Measurements from ENCODE around the gene MRPL33.

The MRPL33 gene

DNA sequence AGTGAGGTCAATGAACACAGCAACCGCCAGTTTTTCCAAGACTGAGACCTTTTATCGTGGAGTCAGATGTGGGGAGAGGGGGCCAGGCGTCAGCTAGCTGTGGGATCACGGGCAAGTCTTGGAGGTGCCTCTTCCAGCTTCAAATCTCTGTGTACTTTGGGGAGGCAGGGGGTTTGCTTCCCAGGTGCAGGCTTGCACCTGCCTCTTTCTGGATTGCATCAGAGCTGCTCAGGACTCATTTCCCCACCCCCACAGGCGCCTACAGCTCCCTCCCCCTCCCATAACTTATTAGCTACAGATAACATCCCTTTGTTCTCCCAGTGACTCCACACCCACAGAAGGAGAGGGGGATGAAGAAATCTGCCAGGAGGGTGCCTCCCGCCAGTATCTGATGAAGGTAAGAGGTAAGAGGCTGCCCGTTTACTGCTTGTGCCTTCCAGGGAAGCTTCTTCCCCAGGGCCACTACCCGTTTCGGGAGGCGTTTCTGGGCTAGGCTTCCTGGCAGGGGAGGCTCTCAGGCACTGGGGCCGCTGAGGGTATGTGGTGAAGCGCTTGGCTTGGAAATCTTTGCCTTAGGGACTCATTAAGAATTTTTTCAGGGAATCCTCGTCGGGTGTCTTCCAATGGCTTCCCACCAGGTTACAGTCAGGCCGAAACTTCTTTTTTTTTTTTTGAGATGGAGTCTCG is 18.8 kb upstream of the MRPL33 start:
- no peak overlapping the region for H3K4me3 ChIP-seq (ENCODE audit: control insufficient read depth, low read depth, low read length)
- DNase-seq (ENCODE audit: low read depth): no peak
- TF ChIP-seq, protein P1, sequence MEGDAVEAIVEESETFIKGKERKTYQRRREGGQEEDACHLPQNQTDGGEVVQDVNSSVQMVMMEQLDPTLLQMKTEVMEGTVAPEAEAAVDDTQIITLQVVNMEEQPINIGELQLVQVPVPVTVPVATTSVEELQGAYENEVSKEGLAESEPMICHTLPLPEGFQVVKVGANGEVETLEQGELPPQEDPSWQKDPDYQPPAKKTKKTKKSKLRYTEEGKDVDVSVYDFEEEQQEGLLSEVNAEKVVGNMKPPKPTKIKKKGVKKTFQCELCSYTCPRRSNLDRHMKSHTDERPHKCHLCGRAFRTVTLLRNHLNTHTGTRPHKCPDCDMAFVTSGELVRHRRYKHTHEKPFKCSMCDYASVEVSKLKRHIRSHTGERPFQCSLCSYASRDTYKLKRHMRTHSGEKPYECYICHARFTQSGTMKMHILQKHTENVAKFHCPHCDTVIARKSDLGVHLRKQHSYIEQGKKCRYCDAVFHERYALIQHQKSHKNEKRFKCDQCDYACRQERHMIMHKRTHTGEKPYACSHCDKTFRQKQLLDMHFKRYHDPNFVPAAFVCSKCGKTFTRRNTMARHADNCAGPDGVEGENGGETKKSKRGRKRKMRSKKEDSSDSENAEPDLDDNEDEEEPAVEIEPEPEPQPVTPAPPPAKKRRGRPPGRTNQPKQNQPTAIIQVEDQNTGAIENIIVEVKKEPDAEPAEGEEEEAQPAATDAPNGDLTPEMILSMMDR (conservative IDR thresholded peaks at IDR 0.05; ENCODE audit: control insufficient read depth, insufficient read depth, low read depth, low read length): no peak

DNA sequence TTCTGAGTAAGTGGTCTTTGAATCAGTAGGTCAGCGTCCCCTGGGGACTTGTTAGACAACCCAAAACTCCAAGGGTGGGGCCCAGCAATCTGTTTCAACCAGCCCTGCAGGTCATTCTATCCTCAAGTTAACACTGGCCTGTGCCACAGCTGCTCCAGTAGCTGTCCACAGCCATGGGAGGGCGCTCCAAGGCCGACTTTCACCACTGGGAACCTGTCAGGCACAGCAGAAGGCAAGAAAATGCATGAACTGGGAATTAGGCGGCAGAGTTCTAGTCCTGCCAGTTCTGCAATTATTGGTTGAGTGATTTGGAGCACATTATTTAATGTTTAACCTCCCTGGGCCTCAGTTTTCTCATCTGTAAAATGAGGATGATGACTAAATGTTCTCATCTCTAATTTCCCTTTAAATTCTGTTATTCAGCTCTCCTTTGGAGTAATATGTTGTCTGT is 17.4 kb upstream of the MRPL33 start:
- H3K4me3 ChIP-seq (ENCODE audit: control insufficient read depth, low read depth, low read length): no peak overlapping the region
- DNase-seq (ENCODE audit: low read depth): peak; percentile 82
- TF ChIP-seq, protein P1 (conservative IDR thresholded peaks at IDR 0.05; ENCODE audit: control insufficient read depth, insufficient read depth, low read depth, low read length): peak; percentile 98

DNA sequence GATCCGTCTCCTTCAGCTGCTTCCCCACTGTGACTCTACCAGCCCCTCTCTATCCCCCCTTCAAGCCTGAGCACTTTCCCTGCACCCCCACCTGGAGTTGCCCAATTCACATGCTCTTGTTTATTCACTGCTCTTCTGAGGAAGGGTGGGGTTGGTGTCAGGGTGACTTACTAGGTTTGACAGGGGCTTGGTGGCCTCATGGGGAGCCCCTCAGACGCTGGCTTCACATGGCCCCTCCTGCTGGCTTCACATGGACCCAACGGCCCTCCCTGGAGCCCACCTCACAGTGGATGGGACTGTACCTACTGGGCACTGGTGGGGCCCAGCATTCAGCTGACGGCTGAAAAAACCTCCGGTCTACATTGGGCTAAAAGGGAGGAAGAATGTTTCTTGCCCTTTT is 16.7 kb upstream of the MRPL33 start:
- no peak for DNase-seq (ENCODE audit: low read depth)

DNA sequence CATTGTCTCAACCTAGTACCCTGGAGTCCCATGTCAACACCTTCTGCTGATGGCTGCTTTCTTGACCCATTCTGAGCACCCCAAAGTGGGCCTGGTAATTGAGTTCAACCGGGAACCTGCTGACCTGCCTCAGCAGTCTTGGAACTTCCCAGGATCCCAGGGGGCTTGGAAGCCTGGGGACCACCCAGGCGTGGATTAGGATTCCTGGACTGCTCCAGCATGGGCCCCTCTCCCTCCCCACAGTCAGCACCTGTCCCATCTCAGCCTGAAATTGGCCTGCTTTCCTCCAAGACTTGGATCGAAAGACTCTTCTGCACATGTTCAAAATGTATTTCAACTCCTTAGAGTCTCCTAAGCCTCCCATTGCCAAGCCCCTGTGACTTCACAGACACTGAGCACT is 15.4 kb upstream of the MRPL33 start:
- no peak overlapping the region for H3K4me3 ChIP-seq (ENCODE audit: control insufficient read depth, low read depth, low read length)
- TF ChIP-seq, protein P1 (conservative IDR thresholded peaks at IDR 0.05; ENCODE audit: control insufficient read depth, insufficient read depth, low read depth, low read length): no peak
- no peak for DNase-seq (ENCODE audit: low read depth)

More for the DNA sequence above, 16.7 kb upstream of the MRPL33 start:
- TF ChIP-seq, protein P1 (conservative IDR thresholded peaks at IDR 0.05; ENCODE audit: control insufficient read depth, insufficient read depth, low read depth, low read length): no peak
- H3K4me3 ChIP-seq (ENCODE audit: control insufficient read depth, low read depth, low read length): no peak overlapping the region

DNA sequence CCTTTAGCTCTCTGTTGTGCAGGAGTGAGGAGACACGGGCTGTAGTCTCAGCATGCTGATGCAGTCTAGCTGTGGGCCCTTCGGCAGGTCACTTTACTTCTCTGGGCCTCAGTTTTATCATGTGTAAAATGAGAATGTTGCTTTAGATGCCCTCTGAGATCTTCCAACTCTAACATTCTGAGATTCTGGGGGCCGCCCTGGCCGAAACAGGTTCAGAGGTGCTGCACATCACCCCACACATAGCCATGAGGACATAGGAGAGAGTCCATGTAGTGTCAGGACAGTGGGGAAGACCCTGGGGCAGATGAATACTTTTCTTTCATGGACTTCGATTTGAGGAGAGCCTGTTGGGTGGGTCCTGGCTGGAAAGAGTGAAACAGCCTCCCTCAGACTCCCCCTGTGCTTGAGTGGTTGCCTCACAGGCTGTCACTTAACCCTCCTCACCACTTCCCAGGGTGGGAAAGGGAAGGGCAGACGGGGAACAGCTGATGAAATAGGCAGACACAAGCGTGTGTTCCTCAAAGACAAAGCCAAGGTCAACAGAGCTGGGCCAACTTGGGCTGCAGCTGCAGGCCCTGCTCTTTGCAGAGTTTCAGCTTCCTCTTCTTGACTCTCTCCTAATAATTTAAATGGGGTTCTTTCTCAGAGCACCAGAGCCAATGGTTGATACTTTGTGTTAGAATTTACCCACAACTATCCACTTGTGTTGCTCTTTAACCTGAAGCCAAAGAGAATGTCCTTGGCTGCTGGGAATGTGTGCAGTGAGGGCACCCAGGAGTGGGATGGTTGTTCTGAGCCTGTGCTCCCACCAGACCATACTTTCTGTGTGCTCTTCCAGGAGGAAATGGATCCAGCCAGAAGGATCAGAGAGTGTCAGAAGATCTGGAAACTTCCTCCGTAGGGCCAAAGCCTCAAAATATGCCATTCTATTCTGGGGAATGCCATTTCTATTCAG is 14.7 kb upstream of the MRPL33 start:
- DNase-seq (ENCODE audit: low read depth): no peak
- TF ChIP-seq, protein P1 (conservative IDR thresholded peaks at IDR 0.05; ENCODE audit: control insufficient read depth, insufficient read depth, low read depth, low read length): no peak
- H3K4me3 ChIP-seq (ENCODE audit: control insufficient read depth, low read depth, low read length): no peak overlapping the region

DNA sequence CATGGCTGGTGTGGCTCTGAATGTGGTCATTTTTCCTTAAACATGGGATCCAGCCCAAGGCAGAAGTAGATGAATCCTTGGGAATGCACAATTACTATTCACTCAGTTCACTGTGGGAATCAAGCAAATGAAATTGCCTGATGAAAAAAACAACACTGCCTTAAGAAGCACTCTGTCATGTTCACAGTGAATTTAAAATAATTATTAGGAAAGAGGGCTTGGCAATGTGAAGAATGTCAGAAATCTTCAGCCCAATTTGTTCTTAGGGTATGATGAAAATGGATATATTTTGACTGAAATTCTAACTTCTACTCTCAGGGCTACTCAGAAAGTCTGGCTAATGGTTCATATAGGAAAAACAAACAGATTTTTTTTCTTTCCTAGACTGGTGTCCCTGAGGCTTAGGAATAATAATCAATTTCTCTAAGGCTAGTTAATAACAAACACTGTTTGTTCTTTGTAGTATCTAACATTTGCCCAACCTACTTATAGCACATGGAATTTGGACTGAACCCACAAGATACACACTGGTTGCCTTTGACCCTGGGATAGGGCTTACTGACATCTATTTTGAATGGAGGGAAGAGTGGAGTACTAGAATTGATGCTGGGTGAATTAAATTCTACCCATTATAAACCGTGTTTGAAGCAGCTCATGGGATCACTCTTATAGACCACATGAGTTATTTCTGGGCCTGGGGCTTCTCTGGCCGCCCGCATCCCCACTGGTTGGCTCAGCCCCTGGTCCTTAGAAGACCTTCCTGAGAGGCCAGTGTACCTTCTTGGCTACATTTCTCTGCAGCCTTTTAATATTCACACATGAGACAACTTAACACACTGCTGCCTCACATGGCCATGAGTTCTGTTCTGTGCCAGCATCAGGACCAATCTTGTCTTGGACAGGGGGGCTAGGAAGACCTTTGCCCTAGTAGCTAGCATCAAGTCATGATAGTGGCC is 8.3 kb upstream of the MRPL33 start:
- no peak for DNase-seq (ENCODE audit: low read depth)
- TF ChIP-seq, protein P1 (conservative IDR thresholded peaks at IDR 0.05; ENCODE audit: control insufficient read depth, insufficient read depth, low read depth, low read length): no peak
- no peak overlapping the region for H3K4me3 ChIP-seq (ENCODE audit: control insufficient read depth, low read depth, low read length)
